Measurements from ENCODE around the gene DLGAP5. TPM values are rescaled to one million over a fixed set of nuclear protein-coding genes. Genes with fewer than 3 reads are reported as not detected.

DLGAP5 gene
- total RNA-seq, 1 experiment from 2014 or later, result 118 TPM

- no peaks in the 10 kb centered on the region for H3K27me3 Mint-ChIP-seq (ENCODE audit: low read depth)
- no peaks in the 10 kb centered on the region for H3K4me1 ChIP-seq (ENCODE audit: insufficient read depth, low read length)
- no peaks in the 10 kb centered on the region for H3K27me3 ChIP-seq (ENCODE audit: insufficient read depth, low read length)
- H3K4me1 Mint-ChIP-seq, result peaks cover 2 to 4% of the 10 kb centered on the region in 2 experiments; a peak in 2 of 4 replicates
- H4K20me1 ChIP-seq (ENCODE audit: control insufficient read depth, insufficient read depth, insufficient read length), result no peaks in the 10 kb centered on the region
- no peak overlapping the region for H3K4me3 Mint-ChIP-seq
- no peak overlapping the region for H3K4me2 ChIP-seq (ENCODE audit: insufficient read depth, insufficient read length, low read length)
- no peak overlapping the region for H3K18ac ChIP-seq (ENCODE audit: insufficient read length, low read depth, low read length)
- H3K23ac ChIP-seq (ENCODE audit: insufficient read length, low read depth, low read length), result no peak overlapping the region
- TF ChIP-seq CTCF (conservative IDR thresholded peaks at IDR 0.05), result no peak
- no peaks in the 10 kb centered on the region for H3K23me2 ChIP-seq (ENCODE audit: insufficient read length, low read depth, low read length, poor library complexity, severe bottlenecking)
- H3K9ac ChIP-seq (ENCODE audit: extremely low read depth, insufficient read length, low read length), result no peak overlapping the region
- H3K79me2 ChIP-seq (ENCODE audit: insufficient read depth, low read length), result no peaks in the 10 kb centered on the region
- H2BK20ac ChIP-seq (ENCODE audit: low read depth, low read length, poor library complexity, severe bottlenecking), result no peak overlapping the region
- no peak overlapping the region for H3K4ac ChIP-seq (ENCODE audit: low read depth, low read length)
- no peaks in the 10 kb centered on the region for H3K79me1 ChIP-seq (ENCODE audit: insufficient read depth, low read depth, low read length, poor library complexity, severe bottlenecking)
- no peak overlapping the region for H3K56ac ChIP-seq (ENCODE audit: insufficient read length, low read depth, low read length)
- no peak overlapping the region for H4K5ac ChIP-seq (ENCODE audit: insufficient read length, low read depth, low read length)
- H4K91ac ChIP-seq (ENCODE audit: insufficient read length, low read depth, low read length), result no peak overlapping the region
- H4K8ac ChIP-seq (replicated peaks; ENCODE audit: insufficient read length, low read depth, low read length), result no peak overlapping the region
- no peak overlapping the region for H3K27ac ChIP-seq (ENCODE audit: insufficient read length, low read depth, low read length)
- H3K36me3 Mint-ChIP-seq (ENCODE audit: insufficient read depth in 1 of 3, low read depth in 3 of 3), result no peaks in the 10 kb centered on the region
- no peak overlapping the region for H3K14ac ChIP-seq (ENCODE audit: insufficient read depth, low read length)
- H3T11ph ChIP-seq (ENCODE audit: low read length), result no peak overlapping the region
- no peaks in the 10 kb centered on the region for H3K9me3 ChIP-seq (ENCODE audit: control insufficient read depth, low read depth, low read length)
- H2AFZ ChIP-seq (ENCODE audit: low read length), result no peak overlapping the region
- no peak overlapping the region for H2BK12ac ChIP-seq (ENCODE audit: insufficient read length, low read depth, low read length)
- DNase-seq, result no peak
- H3K27ac Mint-ChIP-seq, result no peak overlapping the region
- H2BK5ac ChIP-seq (ENCODE audit: insufficient read length, low read length), result no peak overlapping the region
- H2AK5ac ChIP-seq (ENCODE audit: insufficient read length, low read length), result no peak overlapping the region
- H3K9me3 Mint-ChIP-seq, result peaks cover 3 to 6% of the 10 kb centered on the region in 2 experiments; a peak in 3 of 5 replicates
- H2BK120ac ChIP-seq (ENCODE audit: low read depth, low read length, poor library complexity, severe bottlenecking), result no peak overlapping the region
- H2BK15ac ChIP-seq (ENCODE audit: low read depth, low read length), result no peak overlapping the region
Measured at GRCh38 chr14:55221968-55222367, 30.6 kb upstream of the DLGAP5 start.

All from H9 (cell line).